Measurements from ENCODE around the gene FOXP2.

- TF ChIP-seq, protein P1, sequence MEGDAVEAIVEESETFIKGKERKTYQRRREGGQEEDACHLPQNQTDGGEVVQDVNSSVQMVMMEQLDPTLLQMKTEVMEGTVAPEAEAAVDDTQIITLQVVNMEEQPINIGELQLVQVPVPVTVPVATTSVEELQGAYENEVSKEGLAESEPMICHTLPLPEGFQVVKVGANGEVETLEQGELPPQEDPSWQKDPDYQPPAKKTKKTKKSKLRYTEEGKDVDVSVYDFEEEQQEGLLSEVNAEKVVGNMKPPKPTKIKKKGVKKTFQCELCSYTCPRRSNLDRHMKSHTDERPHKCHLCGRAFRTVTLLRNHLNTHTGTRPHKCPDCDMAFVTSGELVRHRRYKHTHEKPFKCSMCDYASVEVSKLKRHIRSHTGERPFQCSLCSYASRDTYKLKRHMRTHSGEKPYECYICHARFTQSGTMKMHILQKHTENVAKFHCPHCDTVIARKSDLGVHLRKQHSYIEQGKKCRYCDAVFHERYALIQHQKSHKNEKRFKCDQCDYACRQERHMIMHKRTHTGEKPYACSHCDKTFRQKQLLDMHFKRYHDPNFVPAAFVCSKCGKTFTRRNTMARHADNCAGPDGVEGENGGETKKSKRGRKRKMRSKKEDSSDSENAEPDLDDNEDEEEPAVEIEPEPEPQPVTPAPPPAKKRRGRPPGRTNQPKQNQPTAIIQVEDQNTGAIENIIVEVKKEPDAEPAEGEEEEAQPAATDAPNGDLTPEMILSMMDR (IDR thresholded peaks at IDR 0.05): no peak
- TF ChIP-seq POLR2A (IDR thresholded peaks at IDR 0.05) (no peak), EP300 (IDR thresholded peaks at IDR 0.05) (no peak)
Observed at GRCh38 chr7:114639451-114639850, 224.8 kb downstream of the FOXP2 start.

Data from ovary (tissue), 3 donors.